Adipose tissue (tissue), 3 donors: ENCODE data around the gene RAPGEF3. TPM values are rescaled to one million over a fixed set of nuclear protein-coding genes. Genes with fewer than 3 reads are reported as not detected.

Experiments used
- H3K27ac ChIP-seq: one replicate; pipeline ENCODE4 v1.5.1; 2013; ENCODE audit warnings: low read depth, low read length
- WGBS, 3 donors: extraction: QIAGEN DNeasy Blood & Tissue Kit; methylation state at CpG; one replicate each; pipeline ENCODE4 v1.1.7; 2013; 5-methylcytosine and 5-hydroxymethylcytosine counted together
- polyA plus RNA-seq, 3 donors: library from polyadenylated mRNA; stranded (reverse); fragments of 200-250 nt; gene quantifications; one replicate each; pipeline ENCODE4 v1.2.3, GENCODE V29; 2013
- donor health status: healthy with polysubstance abuse.
- donor health status: Bipolar disorder and iron deficiency.
- donor health status: healthy.

The RAPGEF3 gene
- polyA plus RNA-seq, 3 donors: 11.6 to 239 (median 57.9) TPM

DNA sequence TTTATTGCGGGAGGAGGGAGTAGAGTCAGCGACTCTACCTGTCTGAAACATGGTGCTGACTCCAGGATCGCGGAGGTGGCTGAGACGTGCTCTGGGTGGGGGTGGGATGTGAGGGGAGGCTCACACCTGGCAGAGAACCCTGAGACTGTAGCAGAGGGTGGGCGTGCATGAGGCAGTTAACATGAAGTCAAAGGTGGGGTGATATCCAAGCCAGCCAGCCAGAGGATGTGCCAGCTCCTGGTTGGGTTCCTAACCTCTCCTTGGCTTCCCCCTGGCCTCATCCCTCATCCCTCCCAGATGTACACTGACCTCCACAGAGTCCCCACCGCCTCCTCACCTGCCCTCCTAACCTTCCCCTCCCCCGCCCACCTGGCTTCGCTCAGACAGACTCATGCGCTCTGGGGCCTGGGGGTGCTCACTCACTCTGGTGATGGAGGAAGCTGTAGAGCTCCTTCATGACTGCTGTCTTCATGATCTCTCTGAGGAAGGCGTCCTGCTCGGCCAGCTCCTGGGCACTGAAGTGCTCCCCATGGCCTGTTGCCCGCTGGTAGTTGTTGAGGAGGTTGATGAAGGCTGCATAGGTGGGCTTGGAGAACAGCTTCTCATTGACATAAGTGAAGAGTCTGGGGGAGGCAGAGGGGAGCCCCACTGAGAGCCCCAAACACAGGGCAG lies 42.7 kb downstream of the RAPGEF3 start:
- WGBS, 3 donors: 73 to 75% (median 74%) methylated on average over 13 of the region's 13 CpGs

DNA sequence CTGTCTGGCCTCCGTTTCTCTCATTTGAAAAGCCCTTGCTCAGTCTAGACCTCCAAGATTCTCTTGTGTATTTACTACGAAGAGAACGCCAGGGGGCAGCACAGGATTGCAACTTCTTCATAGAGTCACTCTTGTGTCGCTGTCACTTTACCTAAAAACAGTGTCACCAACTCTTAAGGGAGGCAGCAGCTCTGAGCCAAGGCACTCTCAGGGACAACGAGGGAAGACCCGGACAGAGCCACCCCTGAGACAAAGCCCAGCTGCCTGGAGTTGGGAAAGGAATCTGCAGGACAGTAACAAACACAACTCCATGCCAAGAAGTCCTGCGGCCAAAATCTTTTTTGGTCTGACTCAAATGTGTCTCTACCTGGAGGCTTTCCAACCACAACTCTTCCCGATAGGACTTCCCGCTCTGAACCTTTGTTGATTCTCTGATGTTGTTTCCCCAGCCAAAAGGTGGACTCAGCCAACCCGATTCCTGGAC lies 43.2 kb downstream of the RAPGEF3 start:
- H3K27ac ChIP-seq: no peak overlapping the region
- WGBS, 3 donors: 13 to 17% (median 17%) methylated on average over 10 of the region's 10 CpGs

More for the DNA sequence above, 42.7 kb downstream of the RAPGEF3 start:
- no peak overlapping the region for H3K27ac ChIP-seq

DNA sequence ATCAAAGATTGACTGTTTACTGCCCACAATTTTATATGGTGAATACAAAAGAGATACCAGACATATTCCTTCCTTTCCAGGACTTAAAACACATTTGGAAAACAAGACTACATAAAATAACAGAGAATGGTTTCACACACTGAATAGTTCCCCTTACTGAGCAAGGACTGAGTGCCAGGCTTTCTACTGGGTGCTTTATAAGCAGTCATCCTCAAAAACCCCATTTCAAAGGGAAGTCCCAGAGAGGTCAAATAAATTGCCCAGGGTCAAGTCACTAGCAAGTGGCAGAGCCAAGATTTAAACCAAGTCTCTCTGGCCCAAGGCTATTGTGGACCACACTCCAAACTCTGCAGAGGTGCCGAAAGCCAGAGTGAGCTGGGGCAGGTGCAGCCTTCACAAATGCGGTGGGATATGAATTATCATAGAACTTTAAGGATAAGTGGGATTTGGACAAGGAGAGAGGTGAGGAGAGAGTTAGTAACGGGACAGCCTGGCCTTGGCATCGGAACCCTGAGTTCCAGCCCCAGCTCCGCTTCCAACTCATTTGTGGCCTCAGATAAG lies 43.8 kb downstream of the RAPGEF3 start:
- 40 to 45% (median 41%) methylated on average over 5 of the region's 5 CpGs for WGBS, 3 donors
- no peak overlapping the region for H3K27ac ChIP-seq

DNA sequence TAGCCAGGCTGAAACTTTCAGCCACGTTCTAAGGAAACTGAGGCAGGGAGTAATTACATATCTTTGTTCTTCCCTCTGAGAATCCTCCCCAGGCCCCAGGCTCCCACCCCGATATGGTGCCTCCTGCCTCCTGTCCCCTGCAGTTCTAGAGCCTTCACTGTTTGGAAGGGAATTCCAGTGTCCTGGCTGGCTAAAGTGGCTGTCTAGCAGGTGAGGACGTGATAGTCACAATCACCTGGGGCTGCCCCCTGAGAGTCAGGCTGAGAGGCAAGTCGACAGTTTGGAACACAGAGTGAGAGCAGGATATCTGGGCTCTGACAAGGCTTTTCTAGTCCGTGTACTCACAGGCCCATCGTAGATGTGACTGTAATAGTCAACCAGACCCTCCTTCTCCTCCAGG lies 46.5 kb downstream of the RAPGEF3 start:
- WGBS, 3 donors: 87 to 93% (median 92%) methylated on average over 6 of the region's 6 CpGs
- no peak overlapping the region for H3K27ac ChIP-seq

DNA sequence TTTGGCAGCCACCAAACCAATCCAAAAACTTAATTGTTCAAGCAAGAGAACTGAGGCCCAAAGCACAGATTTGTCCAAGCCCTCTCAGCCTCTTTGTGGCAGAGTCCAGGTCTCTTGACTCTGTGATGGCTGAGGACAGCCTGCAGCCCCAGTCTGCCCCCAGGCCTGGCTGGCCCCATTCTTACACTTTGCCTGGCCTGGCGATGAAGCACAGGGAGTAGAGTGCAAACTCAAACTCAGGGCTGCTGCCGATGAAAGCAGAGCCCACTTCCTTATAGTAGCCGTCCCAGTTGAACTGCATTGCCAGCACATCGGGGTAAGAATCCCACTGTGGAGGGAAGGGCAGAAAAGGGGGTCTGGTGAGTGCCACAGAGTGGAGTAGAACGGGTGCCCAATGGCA lies 47.2 kb downstream of the RAPGEF3 start:
- WGBS, 3 donors: 83 to 94% (median 86%) methylated on average over 5 of the region's 5 CpGs
- H3K27ac ChIP-seq: no peak overlapping the region

DNA sequence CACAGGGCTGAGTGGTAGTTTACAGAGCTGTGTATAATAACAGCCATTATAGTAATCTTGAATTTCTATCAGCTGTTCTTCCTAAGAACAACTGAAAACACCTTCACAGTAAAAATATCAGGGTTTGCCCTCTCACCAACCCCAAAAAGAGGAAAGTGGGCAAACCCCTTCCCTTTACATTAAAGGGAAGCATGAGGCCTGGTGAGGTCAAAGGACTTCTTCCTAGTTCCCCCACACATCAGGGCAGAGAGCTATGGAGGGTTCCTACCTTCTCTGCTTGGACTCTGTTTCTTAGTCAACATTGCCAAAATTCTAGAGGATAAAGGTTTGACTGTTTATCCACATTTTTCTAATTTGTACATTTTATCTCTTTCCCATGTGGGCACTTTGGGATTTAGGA lies 48.4 kb downstream of the RAPGEF3 start:
- no peak overlapping the region for H3K27ac ChIP-seq

DNA sequence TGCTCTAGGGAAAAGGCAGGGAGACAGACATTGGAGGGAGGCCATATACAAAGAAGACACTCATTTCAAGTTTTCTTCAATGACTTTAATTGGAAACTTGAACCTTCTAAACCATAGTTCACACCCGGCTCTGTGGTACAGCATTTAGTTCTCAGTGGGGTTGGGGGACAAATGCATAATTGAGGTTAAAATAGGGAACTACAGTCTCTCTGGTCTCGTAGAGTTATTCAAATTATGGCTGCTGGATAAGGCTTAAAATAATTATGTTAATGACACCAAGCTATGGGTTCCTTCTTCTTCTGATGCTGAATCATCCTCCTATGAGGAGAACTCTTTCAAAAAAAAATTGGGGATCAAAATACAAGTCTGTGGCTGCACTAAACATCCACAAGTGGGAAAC lies 49.0 kb downstream of the RAPGEF3 start:
- WGBS, 3 donors: 64 to 92% (median 67%) methylated on average over 2 of the region's 2 CpGs
- no peak overlapping the region for H3K27ac ChIP-seq

DNA sequence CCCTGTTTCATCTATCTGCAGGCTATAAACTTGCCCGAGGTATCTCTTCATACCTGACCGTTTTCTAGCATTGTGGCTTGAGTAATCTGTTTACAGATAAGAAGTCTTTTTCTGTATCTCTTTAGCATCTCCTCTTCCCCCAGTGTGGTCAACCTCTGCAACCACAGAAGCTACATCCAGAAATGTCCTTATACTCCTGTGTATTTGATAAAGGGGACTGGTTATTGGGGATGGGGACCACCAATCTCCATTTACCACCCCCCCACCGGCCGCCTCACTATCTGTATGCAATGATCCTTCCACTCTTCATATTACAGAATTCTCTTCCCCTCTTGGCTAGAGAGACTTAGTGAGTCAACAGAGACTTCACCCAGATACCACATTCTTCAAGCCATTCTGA lies 49.4 kb downstream of the RAPGEF3 start:
- 84 to 90% (median 87%) methylated on average over 4 of the region's 4 CpGs for WGBS, 3 donors
- no peak overlapping the region for H3K27ac ChIP-seq

DNA sequence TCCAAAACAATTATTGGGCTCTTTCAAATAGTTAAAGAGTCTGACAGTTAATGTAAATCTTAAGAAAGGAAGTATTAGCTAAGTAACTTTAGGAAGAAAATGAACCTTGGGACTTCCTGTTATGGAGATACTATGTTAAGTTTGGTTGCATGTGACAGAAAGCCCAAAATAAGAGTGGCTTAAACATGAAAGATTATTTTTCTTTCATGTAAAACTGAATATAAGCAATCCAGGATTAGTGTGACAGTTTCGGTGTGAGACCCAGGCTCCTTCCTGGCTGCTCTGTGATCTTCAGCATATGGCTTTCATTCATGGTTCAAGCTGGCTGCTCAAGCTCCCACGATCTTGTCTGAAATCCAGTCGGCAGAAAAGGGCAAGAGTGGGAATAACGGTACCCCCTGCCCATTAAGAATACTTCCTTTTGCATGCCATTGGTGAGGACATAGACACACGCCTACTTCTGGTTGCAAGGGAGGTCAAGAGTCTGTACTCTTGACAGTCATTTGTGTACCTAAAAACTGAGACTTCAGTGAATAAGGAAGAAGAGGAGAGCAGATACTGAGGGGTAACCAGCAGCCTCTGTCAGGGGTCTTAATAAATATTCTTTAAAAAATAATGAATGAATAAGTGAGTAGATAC lies 50.7 kb downstream of the RAPGEF3 start:
- H3K27ac ChIP-seq: no peak overlapping the region
- WGBS, 3 donors: 42 to 63% (median 53%) methylated on average over 5 of the region's 5 CpGs

DNA sequence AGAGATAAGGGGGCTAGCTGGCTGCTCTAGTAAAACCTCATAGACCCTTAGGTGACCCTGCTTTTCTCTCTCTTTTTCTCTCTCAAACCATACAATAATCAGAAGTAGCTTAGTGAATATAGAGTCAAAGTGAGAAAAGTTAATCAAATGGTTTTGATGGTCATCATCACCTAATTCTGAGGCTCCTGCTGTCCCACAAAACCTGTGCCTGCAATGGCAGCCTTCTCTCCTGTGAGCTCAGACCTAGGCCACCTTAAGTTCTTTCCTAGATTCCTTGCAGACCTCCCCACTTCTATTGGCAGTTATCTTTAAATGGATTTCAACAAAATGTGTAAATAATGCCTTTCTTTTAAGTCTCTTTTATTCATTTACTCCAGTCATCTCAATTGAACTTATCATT lies 51.3 kb downstream of the RAPGEF3 start:
- H3K27ac ChIP-seq: no peak overlapping the region

DNA sequence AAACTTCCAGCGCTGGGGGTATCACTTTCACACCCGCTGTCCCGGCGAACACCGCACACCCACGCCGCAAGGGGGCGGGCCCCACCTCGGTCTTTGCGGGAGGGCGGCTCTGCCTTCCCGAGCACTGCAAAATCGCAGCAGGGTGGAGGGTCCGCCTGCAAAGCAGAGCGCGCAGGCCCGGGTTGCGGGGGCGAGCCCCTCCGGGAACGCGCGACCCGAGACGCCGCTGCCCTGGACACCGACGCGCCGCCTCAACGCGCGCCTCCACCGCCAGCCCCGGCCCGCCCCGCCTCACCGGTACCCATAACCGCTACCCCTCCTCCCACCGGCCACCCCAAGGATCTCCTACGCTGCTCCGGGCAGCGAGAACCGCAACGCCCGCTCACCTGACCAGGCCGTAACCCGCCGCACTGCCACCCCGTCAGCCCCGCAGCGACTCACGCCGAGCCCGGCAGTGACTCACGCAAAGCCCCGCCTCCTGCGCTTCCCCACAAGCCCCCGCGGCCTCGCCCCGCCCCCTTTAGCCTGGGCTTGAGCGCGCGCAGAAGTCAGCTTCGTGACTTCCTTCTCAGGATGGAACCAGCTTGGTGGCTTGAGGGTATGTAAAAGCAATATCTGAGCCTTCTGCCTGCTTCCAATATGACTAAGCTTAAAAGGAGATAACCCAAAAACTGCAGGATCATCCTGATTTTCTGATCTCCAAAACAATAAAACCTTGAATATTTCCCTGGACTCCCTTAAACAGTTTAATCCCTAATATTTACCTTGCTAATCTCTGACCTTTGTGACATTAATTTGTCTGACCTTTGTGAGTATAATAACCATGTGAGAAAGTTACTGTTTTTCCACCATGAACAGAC lies 52.9 kb downstream of the RAPGEF3 start, which contains the start of gene RPAP3:
Gene RPAP3, minus strand, starts transcription at position 465 of the 860 bp plus-strand sequence. CDS start 3,190 bp downstream, outside the sequence.
- WGBS, 3 donors: 0% methylated on average over 40 to 66 of the region's 66 CpGs
- H3K27ac ChIP-seq: no peak within 1 kb of the TSS

DNA sequence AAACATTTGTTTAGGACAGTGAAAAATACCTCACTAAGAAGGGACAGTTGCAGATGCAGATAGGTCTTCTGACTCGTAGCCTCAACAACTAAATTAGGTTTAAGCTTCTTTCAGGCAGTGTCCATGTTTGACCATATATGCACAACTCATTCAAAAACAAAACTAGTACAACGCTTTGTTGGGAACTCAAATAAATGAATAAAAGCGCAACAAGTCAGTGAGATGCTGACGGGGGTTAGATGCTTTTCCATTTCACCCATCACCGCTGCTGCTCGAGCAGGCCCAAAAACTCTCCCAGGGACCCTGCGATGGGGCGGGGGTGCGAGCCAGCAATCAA lies 53.5 kb downstream of the RAPGEF3 start:
- H3K27ac ChIP-seq: no peak overlapping the region
- 1 to 2% (median 1%) methylated on average over 9 of the region's 9 CpGs for WGBS, 3 donors

DNA sequence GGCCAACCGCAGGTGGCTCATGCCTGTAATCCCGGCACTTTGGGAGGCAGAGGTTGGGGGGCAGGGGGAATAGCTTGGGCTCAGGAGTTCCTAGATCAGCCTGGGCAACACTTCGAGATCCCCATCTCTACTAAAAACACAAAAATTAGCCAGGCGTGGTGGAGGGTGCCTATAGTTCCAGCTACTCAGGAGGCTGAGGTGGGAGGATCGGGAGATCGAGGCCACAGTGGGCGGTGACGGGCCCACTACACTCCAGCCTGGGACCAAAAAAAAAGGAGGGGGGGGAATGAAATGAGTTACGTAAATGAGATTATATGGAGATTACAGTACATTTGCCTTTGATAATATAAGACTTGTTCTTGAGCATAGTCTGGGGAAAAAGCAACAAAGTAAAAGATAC lies 54.0 kb downstream of the RAPGEF3 start:
- H3K27ac ChIP-seq: no peak overlapping the region
- WGBS, 3 donors: 88 to 93% (median 93%) methylated on average over 9 of the region's 9 CpGs

DNA sequence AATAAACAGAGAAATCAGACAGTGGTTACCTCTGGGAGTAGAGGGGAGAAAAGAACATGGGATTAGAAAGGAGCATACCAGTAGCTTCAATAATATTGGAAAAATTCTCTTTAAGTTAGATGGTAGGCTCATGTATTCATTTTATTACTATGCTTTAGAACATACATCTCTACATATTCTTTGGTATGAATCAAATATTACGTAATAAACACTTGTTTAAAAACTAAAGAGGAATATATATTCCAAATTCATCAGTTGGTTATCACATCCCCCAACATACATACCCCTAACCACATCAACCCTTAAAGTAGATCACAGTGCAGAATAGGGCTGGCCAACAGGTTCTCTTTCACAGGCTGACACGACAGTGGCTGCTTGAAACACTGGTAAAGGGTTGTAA lies 58.4 kb downstream of the RAPGEF3 start:
- WGBS, 3 donors: 90 to 96% (median 94%) methylated on average over 2 of the region's 2 CpGs

DNA sequence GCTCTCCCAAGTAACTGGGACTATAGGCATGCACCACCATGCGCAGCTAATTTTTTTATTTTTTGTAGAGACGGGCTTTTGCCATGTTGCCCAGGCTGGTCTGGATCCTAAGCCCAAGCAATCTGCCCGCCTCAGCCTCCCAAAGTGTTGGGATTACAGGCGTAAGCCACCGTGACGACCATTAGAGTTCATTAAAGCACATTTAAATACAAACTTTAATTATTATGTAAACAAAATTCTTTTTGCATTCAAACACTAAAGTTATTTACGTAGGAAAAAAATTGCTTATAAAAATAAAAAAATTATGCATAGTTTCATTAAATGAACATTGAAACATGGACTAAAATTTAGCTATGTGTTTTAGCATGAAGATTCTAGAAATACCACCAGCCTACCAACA lies 60.0 kb downstream of the RAPGEF3 start:
- WGBS, 3 donors: 93 to 95% (median 94%) methylated on average over 7 of the region's 7 CpGs

More for the DNA sequence above, 58.4 kb downstream of the RAPGEF3 start:
- H3K27ac ChIP-seq: no peak overlapping the region

DNA sequence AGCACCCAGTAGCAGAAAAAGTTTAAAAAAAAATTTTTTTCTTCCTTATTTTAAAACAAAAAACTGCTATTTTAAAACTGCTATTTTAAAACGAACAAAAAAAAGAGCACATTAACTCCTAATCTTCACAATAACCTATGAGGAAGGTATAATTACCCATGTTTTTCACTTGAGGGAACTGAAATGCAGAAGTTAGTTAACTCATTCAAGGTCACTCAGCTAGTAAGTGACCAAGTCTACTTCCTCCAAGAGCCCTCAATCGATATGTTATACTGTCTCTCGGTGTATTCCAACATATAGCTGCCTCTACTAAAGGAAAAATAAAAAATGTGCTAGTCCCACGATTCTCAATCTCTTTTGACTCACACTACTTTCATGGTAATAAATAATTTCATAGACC lies 60.6 kb downstream of the RAPGEF3 start:
- 61 to 75% (median 62%) methylated on average over 4 of the region's 4 CpGs for WGBS, 3 donors
- H3K27ac ChIP-seq: no peak overlapping the region

More for the DNA sequence above, 60.0 kb downstream of the RAPGEF3 start:
- H3K27ac ChIP-seq: no peak overlapping the region

DNA sequence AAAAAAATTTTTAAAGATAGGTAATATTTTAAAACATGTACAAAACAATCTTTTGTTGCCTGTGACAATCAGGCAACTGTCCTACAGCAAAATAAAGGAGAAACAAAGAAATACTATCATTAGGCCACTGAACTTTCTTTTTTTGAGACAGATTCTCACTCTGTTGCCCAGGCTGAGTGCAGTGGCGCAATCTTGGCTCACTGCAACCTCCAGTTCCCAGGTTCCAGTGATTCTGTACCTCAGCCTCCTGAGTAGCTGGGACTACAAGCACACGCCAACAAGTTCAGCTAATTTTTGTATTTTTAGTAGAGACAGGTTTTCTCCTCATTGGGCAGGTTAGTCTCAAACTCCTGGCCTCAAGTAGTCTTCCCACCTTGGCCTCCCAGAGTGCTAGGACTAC lies 69.5 kb downstream of the RAPGEF3 start:
- H3K27ac ChIP-seq: no peak overlapping the region
- WGBS, 3 donors: 91 to 93% (median 92%) methylated on average over 2 of the region's 2 CpGs

DNA sequence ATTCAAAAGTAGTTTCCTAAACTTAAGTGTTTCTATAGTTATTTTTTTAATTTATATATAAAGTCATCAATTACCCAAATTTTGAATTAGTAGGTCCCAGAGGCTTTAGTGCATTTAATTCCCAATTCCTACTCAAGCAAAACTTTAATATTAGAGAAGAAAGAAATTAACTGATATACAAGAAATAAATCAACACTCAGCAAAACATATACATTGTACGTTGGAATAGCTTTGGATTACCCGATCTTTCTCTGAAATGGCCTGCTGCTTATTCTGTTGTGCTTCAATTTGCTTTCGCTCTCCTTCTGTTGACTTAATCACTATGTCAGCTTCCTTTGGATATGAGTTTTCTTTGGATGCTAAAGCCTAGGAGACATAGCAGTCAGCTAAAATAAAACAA lies 71.0 kb downstream of the RAPGEF3 start:
- 66 to 94% (median 93%) methylated on average over 3 of the region's 3 CpGs for WGBS, 3 donors
- H3K27ac ChIP-seq: no peak overlapping the region

DNA sequence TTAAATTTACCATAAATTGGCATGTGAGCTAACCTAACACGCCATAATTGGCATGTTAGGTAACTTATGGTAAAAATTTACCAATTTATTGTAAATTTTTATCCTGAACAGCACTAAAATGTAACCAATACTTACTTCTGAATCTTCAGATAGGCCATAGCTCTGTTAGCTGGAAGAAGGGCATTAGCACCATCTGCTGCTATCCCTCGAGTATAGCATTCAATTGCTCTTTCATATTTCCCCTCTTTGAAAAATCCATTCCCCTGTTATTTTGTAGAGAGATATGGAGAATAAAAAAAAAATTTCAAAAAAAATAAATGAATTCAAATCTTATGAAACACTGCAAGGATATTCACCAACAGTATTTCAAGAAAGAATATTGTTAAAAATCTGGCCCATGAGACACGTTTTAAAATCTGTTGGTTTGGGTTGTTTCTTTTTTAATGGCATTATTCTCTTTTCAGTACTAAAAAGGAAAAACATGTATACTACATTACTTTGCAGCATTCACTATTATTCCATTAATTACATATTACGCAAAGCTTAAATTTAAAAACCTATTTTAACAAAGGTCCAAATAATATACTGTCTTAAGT lies 71.9 kb downstream of the RAPGEF3 start:
- 75 to 77% (median 76%) methylated on average over 4 of the region's 4 CpGs for WGBS, 3 donors
- H3K27ac ChIP-seq: no peak overlapping the region
